BLaER1 treated with 17β-estradiol and CSF1 and Interleukin-3, amounts not matched to agents 10 nM and 100 nM (cell line): Measurements from ENCODE around the gene KDM4C.

Experiments used
- H3K27ac ChIP-seq, 11 experiments: shearing (Covaris generic); formaldehyde crosslinking; 2 replicates each; pipeline ENCODE4 v1.8.1; 2022
- H3K27me3 ChIP-seq, 11 experiments: shearing (Covaris generic); formaldehyde crosslinking; 2 replicates each; pipeline ENCODE4 v1.8.1; 2022
- H3K36me3 ChIP-seq, 11 experiments: shearing (Covaris generic); formaldehyde crosslinking; 2 replicates each; pipeline ENCODE4 v1.8.1; 2022
- H3K4me1 ChIP-seq, 10 experiments: shearing (Covaris generic); formaldehyde crosslinking; 2 replicates each; pipeline ENCODE4 v1.8.1; 2022
- H3K4me2 ChIP-seq, 11 experiments: shearing (Covaris generic); formaldehyde crosslinking; 2 replicates each; pipeline ENCODE4 v1.8.1; 2022
- H3K4me3 ChIP-seq, 10 experiments: shearing (Covaris generic); formaldehyde crosslinking; 2 replicates each; pipeline ENCODE4 v1.8.1; 2022
- H3K9ac ChIP-seq, 11 experiments: shearing (Covaris generic); formaldehyde crosslinking; 2 replicates each; pipeline ENCODE4 v1.8.1; 2022
- H3K9me3 ChIP-seq, 11 experiments: shearing (Covaris generic); formaldehyde crosslinking; replicated peaks in 1 of 11; 2 replicates each; pipeline ENCODE4 v1.8.1; 2022
- H4K20me1 ChIP-seq, 11 experiments: shearing (Covaris generic); formaldehyde crosslinking; 2 replicates each; pipeline ENCODE4 v1.8.1; 2022
- Cebpa-rat ChIP-seq, 11 experiments: shearing (Covaris generic); IDR thresholded peaks; 2 replicates each; pipeline ENCODE4 v1.8.1; 2022

The KDM4C gene

DNA sequence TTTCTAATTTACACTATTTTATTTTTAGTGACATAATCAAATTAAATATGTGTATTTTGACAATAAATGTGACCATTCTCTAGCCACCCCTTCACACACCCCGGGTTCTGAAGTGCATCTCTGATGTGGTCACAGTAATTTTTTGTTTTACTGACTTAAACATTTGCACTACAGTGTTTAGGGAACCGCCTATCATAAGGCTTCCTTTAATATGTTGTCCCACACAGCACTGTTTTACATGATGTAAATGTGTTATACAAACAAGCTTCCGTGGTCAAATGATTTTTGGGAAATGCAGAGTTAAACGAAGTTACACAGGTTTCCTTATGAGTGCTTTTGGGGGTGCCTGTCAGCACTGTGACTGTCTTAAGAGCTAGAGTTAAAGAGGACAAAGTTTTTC lies 86.5 kb downstream of the KDM4C start:
- H3K27me3 ChIP-seq, result no peaks in the 10 kb centered on the region
- no peak for TF ChIP-seq Cebpa-rat (IDR thresholded peaks at IDR 0.05)
- no peaks in the 10 kb centered on the region for H3K9me3 ChIP-seq
- peaks cover 0 to 34% (median 0%) of the 10 kb centered on the region in 11 experiments; a peak in 3 of 22 replicates for H4K20me1 ChIP-seq
- peaks cover 8 to 78% (median 25%) of the 10 kb centered on the region in 11 experiments; a peak in 19 of 22 replicates for H3K36me3 ChIP-seq
- no peak overlapping the region for H3K27ac ChIP-seq
- H3K4me2 ChIP-seq, result no peak overlapping the region
- H3K4me3 ChIP-seq, result no peak overlapping the region
- H3K9ac ChIP-seq, result no peak overlapping the region
- no peaks in the 10 kb centered on the region for H3K4me1 ChIP-seq

DNA sequence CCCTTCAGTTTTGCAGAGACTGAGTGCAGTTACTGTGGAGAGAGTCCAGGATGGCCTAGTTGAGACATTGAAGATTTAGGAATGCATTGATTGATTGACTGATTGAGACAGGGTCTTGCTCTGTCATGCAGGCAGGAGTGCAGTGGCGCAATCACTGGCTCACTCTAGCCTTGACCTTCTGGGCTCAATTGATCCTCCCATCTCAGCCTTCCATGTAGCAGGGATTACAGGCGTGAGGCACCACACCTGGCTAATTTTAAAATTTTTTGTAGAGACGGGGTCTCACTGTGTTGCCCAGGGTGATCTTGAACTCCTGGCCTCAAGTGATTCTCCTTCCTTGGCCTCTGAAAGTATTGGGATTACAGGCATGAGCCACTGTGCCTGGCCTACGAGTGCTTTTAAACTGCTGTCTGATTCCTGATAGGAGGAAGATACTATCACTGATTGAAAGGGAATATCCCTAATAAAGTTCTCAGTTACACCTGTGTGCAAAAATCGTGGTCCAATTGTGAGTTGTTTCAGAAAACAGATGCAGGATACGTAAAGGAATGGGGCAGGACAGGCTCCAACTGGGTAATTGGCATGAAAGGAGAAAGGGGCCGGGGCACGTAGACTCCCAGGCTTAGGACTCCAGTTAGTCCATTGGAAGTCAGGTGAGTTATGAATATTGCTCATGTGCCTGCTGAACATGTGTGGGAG lies 87.5 kb downstream of the KDM4C start:
- TF ChIP-seq Cebpa-rat (IDR thresholded peaks at IDR 0.05), result no peak

DNA sequence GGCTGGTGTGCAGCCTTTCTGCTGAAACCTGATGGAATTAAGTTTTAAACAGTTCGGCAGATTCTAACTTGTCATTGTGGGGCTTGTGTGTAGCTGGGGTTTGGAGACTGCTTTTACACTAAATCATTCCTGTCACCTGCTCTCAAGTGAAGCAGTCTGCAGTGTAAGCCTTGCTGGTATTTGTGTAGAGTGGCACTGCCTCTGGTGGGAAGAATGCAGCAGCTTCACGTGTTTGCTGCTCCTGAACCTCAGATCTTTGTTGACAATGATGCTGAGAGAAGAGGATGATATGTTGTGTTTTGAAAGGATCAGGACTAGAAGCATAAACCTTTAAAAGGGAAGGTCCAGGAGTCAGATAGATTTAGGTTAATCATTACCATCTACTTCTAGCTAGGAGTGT lies 88.1 kb downstream of the KDM4C start:
- peaks cover 0 to 34% (median 0%) of the 10 kb centered on the region in 11 experiments; a peak in 3 of 22 replicates for H4K20me1 ChIP-seq
- no peaks in the 10 kb centered on the region for H3K9me3 ChIP-seq
- no peak overlapping the region for H3K9ac ChIP-seq
- H3K27ac ChIP-seq, result no peak overlapping the region
- H3K27me3 ChIP-seq, result no peaks in the 10 kb centered on the region
- TF ChIP-seq Cebpa-rat (IDR thresholded peaks at IDR 0.05), result no peak
- H3K4me2 ChIP-seq, result no peak overlapping the region
- no peak overlapping the region for H3K4me3 ChIP-seq
- H3K36me3 ChIP-seq, result peaks cover 18 to 86% (median 40%) of the 10 kb centered on the region in 11 experiments; a peak in 20 of 22 replicates
- no peaks in the 10 kb centered on the region for H3K4me1 ChIP-seq

More for the DNA sequence above, 87.5 kb downstream of the KDM4C start:
- Histone ChIP-seq H3K27me3 (no peaks in the 10 kb centered on the region), H3K4me1 (no peaks in the 10 kb centered on the region), H3K9ac (no peak overlapping the region), H3K4me2 (no peak overlapping the region), H3K4me3 (no peak overlapping the region), H3K27ac (no peak overlapping the region), H4K20me1 (peaks cover 0 to 34% (median 0%) of the 10 kb centered on the region in 11 experiments; a peak in 3 of 22 replicates), H3K36me3 (peaks cover 12 to 80% (median 34%) of the 10 kb centered on the region in 11 experiments; a peak in 20 of 22 replicates), H3K9me3 (no peaks in the 10 kb centered on the region)

DNA sequence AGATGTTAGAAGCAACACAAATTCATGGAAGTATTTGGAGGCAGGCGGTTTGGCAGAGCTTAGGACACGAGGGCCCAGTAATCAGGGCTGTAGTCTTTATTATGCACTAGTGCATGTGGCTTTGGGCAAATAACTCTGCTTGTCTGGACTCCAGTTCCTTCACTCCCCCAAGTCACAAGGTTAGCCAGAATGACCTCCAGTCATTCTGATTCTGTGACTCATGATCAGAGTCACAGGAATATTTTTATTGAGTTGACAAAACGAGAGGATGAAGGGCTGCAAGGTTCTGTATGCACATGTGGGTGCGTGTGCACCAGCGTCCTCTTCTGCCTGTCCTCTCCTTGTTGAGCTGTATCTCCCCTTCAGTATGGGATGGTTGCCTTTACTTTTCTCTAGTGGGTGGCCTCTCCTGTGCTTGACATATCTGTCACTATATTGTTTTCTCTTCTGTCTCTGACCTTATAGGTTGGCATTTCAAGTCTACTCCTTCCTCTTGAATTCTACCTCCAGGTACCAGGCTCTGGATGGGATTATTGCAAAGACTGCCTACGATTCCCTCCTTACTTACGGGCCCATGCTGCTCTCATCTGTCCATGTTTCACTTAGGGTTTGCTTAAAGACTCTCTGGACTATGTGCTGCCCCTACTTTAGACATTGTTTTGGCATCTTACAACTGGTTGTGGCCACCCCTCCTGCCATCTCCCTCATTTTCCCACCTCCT lies 94.6 kb downstream of the KDM4C start:
- no peak for TF ChIP-seq Cebpa-rat (IDR thresholded peaks at IDR 0.05)
- H3K4me1 ChIP-seq, result no peaks in the 10 kb centered on the region
- no peak overlapping the region for H3K4me3 ChIP-seq
- H3K9ac ChIP-seq, result no peak overlapping the region
- peaks cover 44 to 92% (median 72%) of the 10 kb centered on the region in 11 experiments for H3K36me3 ChIP-seq
- H3K4me2 ChIP-seq, result no peak overlapping the region
- H3K27ac ChIP-seq, result no peak overlapping the region
- H3K9me3 ChIP-seq, result 0 out of 22 replicates have a peak, but pooled peaks cover 0 to under 1% (median 0%) of the 10 kb centered on the region in 11 experiments
- peaks cover 0 to 11% (median 0%) of the 10 kb centered on the region in 11 experiments; a peak in 2 of 22 replicates for H4K20me1 ChIP-seq
- no peaks in the 10 kb centered on the region for H3K27me3 ChIP-seq

DNA sequence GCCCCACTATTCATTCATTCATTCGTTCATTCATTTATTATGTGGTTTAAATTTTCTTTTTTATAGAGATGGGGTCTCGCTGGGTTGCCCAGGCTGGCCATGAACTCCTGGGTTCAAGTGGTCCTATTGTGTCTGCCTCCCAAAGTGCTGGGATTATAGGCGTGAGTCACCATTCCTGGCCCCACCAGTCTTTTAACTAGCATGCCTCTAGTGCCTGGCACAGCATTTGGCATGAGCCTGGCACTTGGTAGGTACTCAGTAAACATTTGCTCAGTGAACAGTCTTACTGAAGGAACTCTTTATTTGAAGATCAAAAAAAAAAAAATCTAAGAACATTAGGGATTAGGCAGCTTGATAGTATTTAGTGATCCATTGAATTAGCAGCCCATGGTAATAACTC lies 98.1 kb downstream of the KDM4C start:
- Histone ChIP-seq H4K20me1 (peaks cover 0 to 11% (median 0%) of the 10 kb centered on the region in 11 experiments; a peak in 2 of 22 replicates), H3K4me2 (no peak overlapping the region), H3K27me3 (no peaks in the 10 kb centered on the region), H3K4me3 (no peak overlapping the region), H3K4me1 (peaks cover 0 to 12% (median 0%) of the 10 kb centered on the region in 10 experiments; a peak in 3 of 20 replicates), H3K27ac (no peak overlapping the region), H3K9me3 (peaks cover 0 to 23% (median 5%) of the 10 kb centered on the region in 11 experiments; a peak in 10 of 22 replicates), H3K36me3 (peaks cover 27 to 91% (median 71%) of the 10 kb centered on the region in 11 experiments), H3K9ac (no peak overlapping the region)
- TF ChIP-seq Cebpa-rat (IDR thresholded peaks at IDR 0.05), result no peak

DNA sequence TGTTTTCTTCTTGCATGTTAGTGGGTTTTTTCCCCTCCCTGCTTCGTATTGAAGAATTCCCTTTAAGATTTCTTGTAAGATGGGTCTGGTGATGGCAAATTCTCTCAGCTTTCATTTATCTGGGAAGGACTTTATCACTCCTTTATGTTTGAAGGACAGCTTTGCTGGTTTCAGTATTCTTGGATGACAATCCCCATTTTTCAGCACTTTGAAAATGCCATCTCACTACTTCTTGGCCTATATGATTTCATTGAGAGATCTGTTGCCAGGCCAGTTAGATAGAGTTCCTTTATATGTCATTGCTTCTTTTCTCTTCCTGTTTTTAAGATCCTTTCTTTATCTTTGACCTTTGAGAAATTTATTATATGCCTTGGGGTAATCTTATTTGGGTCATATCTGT lies 106.3 kb downstream of the KDM4C start:
- Histone ChIP-seq H3K4me3 (no peak overlapping the region), H3K36me3 (peaks cover 38 to 83% (median 63%) of the 10 kb centered on the region in 11 experiments; a peak in 21 of 22 replicates), H4K20me1 (peaks cover 0 to 3% (median 0%) of the 10 kb centered on the region in 11 experiments; a peak in 2 of 22 replicates), H3K9ac (no peak overlapping the region), H3K27ac (no peak overlapping the region), H3K4me2 (no peak overlapping the region), H3K4me1 (peaks cover 0 to 12% (median under 1%) of the 10 kb centered on the region in 10 experiments; a peak in 4 of 20 replicates), H3K9me3 (peaks cover 39 to 54% (median 44%) of the 10 kb centered on the region in 11 experiments), H3K27me3 (no peaks in the 10 kb centered on the region)
- TF ChIP-seq Cebpa-rat (IDR thresholded peaks at IDR 0.05), result no peak

DNA sequence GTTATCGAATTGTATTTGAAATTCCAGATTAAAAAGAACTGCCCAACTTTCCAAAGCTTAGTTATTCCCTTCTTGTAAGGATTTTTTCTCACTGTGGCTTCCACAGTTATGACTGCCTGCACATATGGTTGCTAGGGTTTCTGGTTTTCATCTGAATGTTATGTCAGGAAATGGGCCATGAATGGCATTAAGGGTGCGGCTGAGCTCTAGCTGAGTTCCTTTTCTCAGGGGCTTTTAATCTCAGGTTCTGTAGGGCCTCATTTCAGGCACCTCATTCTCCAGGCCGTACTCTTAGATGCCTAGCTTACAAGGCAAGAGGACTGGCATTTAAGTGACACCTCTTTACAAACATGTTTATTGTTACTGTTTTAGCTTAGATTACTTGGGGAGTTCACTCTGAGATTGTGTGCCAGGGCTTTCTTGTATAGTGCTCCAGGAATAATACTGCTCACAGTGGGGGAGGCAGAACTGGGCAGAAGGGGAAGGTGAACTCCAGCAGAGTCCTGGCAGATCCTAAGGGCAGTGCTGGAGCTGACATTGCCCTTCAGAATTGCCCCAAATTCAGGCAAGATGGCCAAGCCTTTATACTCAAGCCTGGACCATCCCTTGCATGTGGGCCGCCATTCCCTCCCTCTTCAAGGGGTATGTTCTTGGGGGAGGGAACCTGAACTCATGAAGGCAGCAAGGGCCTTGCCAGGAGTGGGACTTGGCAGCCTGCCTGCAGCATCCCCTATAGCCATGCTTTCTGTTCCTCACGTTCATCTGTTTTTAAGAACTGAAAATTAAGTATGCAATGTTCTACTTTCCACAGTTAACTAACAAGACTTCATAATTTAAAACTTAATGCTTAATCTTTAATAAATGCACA lies 111.5 kb downstream of the KDM4C start:
- H3K4me3 ChIP-seq, result no peak overlapping the region
- H3K36me3 ChIP-seq, result peaks cover 8 to 63% (median 37%) of the 10 kb centered on the region in 11 experiments; a peak in 20 of 22 replicates
- no peaks in the 10 kb centered on the region for H3K27me3 ChIP-seq
- H3K4me2 ChIP-seq, result no peak overlapping the region
- H3K27ac ChIP-seq, result no peak overlapping the region
- no peak overlapping the region for H3K9ac ChIP-seq
- peaks cover 0 to 31% (median 0%) of the 10 kb centered on the region in 11 experiments; a peak in 2 of 22 replicates for H4K20me1 ChIP-seq
- no peak for TF ChIP-seq Cebpa-rat (IDR thresholded peaks at IDR 0.05)
- peaks cover 12 to 21% (median 19%) of the 10 kb centered on the region in 11 experiments for H3K9me3 ChIP-seq
- H3K4me1 ChIP-seq, result peaks cover 0 to 15% (median under 1%) of the 10 kb centered on the region in 10 experiments; a peak in 10 of 20 replicates

DNA sequence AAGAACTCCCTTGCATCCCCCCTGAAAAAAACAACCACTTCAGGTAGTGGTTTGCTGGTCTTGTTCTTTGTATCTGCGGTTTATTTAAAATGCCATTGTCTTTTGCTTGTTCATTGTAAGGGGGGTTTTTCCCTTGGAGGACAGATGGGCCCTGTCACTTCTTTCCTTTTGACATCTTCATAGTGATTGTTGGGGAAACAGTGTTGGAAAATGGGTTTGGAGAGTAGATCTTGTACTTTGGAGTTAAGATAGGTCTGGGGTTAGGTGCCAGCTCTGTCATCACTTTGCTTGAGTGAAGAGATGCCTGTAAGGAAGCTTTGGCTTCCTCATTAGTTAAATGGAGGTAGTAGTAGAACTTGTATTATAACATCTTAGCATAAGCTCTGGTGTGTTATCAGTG lies 112.4 kb downstream of the KDM4C start:
- peaks cover 4 to 13% (median 11%) of the 10 kb centered on the region in 11 experiments; a peak in 21 of 22 replicates for H3K9me3 ChIP-seq

More for the DNA sequence above, 112.4 kb downstream of the KDM4C start:
- Histone ChIP-seq H3K4me2 (no peak overlapping the region), H4K20me1 (peaks cover 0 to 37% (median 0%) of the 10 kb centered on the region in 11 experiments; a peak in 2 of 22 replicates), H3K9ac (no peak overlapping the region), H3K27me3 (no peaks in the 10 kb centered on the region), H3K27ac (no peak overlapping the region), H3K4me3 (no peak overlapping the region), H3K4me1 (peaks cover 0 to 23% (median 8%) of the 10 kb centered on the region in 10 experiments; a peak in 14 of 20 replicates), H3K36me3 (peaks cover 7 to 55% (median 29%) of the 10 kb centered on the region in 11 experiments; a peak in 16 of 22 replicates)
- no peak for TF ChIP-seq Cebpa-rat (IDR thresholded peaks at IDR 0.05)
